GM21360 (cell line): ENCODE measurements around the gene CSNK2B.

Experiments used
- ATAC-seq: cut with Tn5 transposase; IDR thresholded peaks from one replicate; pipeline ENCODE4 v1.9.1; 2021; ENCODE audit warnings: mild to moderate bottlenecking, moderate library complexity; ENCODE audit not compliant: unreplicated experiment

Gene CSNK2B

DNA sequence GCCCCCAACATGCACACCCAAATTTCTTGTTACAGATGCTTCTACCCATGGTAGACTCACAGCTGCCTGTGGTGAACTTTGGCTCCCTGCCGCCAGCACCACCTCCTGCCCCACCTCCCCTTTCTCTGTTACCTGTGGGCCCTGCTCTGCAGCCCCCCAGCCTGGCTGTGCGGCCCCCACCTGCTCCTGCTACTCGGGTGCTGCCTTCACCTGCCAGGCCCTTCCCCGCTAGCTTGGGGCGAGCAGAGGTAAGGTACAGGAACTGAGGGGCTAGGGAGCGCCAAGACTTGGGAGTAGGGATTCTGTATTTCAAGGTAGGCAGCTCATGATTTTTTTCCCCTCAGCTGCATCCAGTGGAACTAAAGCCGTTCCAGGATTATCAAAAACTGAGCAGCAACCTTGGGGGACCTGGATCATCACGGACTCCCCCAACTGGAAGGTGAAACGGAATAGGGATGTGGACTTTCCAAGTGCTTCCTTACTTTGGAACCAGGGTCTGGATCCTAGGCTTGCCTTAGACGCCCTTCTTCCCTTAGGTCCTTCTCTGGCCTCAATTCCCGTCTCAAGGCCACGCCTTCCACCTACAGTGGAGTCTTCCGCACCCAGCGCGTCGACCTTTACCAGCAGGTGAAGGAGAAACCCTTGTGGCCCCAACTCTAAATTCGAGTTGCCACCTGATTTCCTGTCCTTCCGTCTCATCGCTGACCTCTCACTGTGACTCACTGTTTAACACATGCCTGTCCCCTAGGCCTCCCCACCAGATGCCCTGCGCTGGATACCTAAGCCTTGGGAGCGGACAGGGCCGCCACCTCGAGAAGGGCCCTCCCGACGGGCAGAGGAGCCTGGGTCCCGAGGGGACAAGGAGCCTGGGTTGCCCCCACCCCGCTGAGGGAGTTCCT, 28.9 kb upstream of the CSNK2B start:
- ATAC-seq, result no peak

DNA sequence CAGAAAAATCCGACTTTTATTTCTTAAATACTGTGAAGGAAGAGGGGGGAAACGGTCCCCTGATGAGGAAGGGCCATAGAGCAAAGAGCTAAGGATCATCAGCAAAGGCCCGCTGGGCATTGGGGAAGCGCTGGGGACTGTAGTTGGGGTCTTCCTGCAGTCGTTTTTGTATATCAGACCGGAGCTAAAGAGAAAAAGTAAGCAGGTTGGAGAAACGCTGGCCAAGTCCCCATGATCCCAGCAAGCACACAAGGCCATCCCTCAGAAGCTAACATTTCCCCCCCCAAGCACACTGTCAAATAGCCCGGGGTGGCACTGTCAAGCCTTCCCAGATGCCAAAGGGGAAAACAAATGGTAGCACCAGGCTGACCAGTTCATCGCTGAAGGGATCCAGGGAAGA, 26.8 kb upstream of the CSNK2B start:
- ATAC-seq, result no peak

DNA sequence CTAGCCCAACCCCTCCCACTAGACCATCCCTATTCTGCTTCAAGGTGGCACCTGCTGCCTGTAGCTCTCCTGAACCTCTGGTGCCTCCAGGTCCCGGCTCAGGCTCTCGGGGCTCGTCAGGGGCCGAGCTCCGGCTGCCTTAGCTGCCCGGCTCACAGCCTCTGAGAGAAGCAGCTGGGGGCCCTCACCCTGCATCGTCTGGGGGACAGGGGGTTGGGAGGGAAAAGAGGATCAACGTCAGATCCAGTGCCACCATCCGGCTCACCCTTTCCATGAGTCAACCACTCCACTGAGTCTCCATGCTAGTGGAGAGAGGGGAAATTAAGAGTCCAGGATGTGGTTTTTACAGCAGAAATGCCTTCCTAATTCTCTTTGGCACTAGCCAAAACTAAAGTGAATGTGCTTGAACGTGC, 26.4 kb upstream of the CSNK2B start:
- ATAC-seq, result no peak

DNA sequence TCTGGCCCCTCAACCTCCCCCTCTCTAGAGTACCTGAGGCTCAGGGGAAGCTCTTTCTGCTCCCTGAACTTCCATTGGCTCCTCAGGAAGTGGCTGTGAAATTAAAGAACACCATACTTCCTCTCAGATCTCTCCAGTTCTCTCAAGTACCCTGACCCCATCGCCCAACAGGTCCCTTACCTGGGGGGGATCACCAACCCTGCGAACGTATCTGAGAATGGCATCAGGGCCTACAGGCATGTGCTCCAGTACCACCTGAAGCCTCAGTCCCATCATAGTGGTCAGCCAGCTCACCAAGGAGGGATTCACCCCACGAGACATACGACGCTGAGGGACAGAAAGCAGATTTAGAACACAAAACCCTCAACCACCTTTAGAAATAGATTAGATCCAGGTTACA, 25.3 kb upstream of the CSNK2B start:
- no peak for ATAC-seq

DNA sequence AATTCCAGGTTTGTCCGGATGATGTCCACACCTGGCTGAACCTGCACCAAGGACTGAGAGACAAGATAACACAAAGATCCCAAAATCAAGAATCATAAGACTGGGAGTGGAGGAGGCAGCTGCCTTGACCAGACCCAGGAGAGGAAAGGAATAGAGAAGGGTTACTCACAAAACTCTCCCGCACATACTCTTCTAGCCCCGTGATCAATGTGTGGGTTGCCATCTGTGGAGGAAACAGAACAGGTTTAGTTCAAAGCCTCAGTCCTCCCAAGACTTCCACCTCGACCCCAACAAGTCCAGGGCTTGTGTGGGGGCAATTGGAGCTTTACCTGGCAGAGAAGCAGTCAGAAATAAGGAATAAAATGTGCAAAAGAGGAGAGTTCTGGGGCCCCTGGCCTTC, 24.5 kb upstream of the CSNK2B start:
- no peak for ATAC-seq

DNA sequence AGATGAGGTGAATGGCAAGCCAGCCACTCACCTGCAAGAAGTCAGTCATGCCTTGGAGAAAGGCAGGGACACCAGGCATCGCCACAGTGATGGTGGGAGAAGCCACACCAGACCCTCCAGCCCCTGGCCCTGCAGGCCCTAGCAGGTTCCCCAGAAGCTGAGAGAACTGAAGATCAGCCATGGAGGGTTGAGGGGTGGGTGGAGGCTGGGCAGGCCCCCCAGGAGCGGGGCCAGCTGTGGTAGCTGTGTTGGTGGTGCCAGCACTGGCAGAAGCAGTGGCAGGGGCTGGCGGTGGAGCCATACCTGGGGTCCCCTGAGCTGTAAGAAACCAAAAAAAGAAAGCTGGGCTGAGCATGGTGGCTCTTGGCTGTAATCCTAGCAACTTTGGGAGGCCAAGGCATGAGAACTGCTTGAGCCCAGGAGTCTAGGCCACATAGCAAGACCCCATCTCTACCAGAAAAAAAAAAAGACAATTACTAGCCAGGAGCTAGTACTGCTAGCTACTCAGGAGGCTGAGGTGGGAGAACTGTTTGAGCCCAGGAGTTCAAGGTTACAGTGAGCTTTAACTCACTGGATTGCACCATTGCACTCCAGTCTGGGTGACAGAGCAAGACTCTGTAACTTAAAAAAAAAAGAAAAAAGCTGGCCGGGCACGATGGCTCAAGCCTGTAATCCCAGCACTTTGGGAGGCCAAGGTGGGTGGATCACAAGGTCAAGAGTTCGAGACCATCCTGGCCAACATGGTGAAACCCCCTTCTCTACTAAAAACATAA, 22.9 kb upstream of the CSNK2B start:
- ATAC-seq, result no peak

DNA sequence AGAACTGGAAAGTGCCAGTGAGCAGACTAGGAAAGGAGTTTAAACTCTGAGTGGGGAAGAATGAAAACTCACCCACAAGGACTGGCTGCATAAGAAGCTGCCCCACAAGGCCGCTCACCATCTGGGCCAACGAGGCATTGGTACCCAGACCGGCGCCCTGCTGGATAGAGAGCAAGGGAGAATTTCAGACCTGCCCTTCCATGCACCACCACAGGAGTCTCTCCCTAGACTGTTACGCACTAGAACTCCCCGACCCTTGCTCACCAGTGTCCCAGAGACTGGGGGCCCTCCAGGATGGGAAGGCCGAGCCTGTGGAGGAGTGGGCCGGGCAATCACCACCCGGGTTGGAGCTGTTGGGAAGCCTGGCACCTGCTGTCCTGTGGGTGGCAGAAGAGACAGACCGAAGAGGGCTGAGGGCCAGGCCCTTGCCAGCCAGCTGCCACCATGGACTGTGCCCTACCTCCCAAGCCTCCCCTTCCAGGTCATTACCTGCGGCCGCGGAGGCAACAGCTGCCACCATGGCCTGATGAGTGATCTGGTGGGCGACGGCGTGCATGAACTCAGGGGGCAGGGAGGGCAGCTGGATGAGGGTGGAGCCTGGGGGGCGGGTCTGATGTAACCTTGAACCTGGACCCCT, 21.9 kb upstream of the CSNK2B start:
- ATAC-seq, result no peak

DNA sequence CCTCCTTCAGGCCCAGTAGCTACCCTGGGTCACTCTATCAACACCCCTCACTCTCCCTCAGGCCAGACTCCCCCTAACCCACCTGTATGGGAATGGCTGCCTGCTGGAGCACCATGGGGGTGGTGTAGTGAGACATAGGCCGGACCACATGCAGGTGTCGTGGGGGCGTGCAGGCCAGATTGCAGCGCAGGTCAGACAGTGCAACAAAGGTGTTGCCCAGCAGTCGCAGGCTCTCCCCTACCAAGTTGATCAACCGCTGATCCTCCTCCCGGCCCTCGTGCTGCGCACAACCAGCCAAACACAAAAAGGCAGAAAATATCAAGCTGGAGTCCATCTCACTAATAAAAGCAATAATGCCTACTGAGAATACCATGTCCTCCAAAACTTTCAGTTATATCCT, 20.6 kb upstream of the CSNK2B start:
- no peak for ATAC-seq

DNA sequence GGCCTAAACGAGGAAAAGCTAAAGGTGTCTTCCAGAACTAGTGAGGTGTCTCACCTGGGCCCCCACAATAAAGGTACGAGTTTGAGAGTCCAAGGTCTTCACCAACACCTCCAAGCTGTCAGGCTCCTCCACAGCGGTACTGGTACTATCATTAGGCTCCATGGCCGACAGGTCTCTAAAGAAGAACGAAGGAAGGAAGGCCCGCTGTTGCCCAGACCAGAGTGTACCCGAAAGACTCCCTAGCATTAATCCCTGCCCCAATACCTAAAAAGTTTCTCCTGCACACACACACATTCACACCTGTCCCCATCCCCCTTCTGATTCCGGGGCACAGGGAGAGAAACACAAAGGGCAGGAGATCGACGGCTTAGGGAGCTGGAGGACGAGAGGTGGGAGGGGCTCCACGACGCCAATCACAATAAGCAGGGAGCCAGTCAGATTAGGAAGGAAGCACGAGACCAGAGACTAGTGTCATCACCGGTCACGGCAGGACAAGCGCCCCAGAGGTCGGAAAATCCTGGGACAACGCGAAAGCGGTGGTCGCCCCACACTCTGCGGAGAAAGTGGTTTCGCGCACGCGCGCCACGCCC, 14.2 kb upstream of the CSNK2B start:
- ATAC-seq, result peak; percentile 27

DNA sequence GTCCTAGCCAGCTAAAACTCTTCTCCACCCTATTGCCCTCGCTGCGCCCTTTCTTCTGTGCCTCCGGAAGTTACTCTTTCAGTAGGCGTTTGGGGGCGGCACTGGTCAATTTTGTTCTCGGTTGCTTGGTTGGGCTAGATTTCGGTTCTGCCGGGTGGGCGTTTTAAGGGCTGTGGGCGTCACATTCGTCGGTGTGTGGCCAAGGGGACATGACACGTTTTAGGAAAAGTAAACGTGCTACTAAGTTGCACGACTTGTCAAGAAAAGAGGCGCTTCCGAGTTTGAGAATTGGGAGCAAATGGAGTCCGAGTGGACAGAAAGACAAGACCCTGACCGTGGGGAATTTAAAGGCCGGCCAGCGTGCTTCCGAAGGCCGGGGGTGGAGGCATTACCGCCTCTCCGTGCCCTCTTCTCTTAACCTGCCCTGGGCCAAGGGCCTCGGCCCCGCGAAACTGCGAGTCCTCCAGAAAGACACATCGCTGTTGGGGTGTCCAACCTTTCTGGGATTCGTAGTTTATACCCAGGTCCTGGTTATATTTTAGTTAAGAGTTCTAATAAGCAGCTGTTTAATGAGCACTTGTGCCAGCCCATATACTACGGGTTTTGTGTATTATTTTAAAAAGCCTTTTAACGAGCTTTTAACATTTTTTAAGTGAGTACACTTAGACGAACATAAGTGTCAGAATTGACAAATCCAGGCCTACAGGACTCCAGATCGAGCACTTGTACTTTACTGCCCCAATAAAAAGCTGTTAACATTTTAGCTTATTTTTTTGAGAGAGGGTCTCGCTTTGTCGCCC, 12.8 kb upstream of the CSNK2B start:
- ATAC-seq, result peak; percentile 56

DNA sequence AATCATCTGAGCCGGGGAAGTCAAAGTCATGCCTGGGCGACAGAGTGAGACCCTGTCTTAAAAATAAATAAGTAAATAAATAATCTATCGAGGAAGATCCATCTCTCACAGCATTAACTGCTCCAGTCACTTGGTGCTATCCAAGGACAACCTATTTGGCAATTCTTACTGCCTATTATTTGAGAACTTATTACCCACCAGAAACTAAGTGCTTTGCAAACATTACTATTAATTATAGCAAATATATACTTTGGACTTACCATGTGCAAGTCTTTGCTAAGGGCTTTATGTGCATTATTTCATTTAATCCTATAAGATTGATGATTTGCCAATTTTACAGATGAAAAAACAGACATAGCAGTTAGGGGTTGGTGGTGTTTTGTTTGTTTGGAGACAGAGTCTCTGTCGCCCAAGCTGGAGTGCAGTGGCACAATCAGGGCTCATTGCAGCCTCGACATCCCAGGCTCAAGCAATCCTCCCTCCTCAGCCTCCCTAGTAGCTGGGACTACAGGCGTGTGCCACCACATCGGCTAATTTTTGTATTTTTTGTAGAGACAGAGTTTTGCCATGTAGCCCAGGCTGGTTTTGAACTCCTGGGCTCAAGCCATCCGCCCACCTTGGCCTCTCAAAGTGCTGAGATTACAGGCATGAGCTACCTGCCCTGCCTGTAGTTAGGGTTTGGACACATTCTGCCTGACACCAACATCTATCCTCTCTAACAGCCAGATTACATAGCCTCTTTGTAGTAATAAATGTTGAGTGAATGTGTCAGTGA, 11.1 kb upstream of the CSNK2B start:
- no peak for ATAC-seq

DNA sequence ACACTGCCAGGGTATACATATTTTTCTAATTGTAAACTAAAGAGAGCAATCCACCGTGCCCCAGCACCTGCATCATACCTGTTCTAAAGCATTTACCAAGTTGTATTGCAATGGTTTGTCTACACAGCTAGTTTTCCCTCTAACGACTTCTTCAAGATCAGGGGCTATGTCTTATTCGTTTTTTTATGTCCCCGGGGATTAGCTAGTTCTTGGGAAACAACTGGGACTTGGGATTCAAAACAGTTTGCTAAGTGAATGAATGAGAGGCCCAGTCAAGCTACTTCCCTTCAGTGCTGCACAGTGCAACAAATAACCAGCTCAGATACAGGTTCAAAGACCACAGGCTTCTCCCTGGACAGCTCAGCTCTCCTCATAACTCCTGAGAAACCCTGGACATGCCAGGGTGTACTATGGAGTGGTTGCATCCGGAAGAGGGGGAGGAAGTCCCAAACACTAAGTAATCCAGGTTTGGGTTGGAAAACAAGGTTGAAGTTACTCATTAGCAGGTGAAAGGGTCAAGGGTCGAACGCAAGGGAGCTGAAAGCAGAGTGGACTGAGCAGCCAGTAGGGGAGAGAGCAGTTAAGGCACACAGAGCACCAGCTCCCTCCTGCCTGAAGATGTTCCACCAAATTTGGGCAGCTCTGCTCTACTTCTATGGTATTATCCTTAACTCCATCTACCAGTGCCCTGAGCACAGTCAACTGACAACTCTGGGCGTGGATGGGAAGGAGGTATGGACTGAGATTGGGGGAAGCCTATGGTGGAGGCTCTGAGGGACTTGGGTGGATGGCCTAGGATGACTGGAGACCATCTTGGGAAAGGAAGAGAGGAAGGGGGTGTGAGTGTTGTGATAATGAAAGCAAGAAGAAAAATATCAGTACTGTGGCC, 10.3 kb upstream of the CSNK2B start, which contains the start of gene APOM:
TSS of gene APOM (plus strand) at position 546 of the 889 bp plus-strand sequence. CDS start at position 619, 73 bp downstream.
- no peak for ATAC-seq

DNA sequence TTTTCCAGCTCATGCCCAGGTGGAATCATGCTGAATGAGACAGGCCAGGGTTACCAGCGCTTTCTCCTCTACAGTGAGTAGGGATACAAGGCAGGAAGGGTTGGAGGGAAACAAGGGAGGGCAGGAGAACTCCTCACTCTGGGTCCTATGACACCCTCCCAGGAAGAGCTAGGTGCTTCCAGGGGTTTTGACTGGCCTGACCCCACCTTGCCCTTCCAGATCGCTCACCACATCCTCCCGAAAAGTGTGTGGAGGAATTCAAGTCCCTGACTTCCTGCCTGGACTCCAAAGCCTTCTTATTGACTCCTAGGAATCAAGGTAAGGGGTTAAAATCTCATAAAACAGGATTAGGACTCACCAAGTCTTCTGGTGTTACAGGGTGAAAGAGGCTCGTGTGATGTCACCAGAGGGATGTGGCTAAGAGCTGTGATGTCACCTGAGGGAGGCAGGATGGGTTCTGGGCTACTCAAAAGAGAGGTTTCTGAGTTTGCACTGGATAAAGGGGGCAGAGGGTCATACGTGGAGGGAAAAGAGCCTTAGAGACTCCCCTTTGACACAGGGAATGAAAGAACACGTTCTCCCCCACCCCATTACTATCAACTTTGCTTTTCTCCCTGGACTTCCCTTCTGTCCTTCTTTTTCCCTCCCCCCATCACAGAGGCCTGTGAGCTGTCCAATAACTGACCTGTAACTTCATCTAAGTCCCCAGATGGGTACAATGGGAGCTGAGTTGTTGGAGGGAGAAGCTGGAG, 8.3 kb upstream of the CSNK2B start:
- ATAC-seq, result no peak

DNA sequence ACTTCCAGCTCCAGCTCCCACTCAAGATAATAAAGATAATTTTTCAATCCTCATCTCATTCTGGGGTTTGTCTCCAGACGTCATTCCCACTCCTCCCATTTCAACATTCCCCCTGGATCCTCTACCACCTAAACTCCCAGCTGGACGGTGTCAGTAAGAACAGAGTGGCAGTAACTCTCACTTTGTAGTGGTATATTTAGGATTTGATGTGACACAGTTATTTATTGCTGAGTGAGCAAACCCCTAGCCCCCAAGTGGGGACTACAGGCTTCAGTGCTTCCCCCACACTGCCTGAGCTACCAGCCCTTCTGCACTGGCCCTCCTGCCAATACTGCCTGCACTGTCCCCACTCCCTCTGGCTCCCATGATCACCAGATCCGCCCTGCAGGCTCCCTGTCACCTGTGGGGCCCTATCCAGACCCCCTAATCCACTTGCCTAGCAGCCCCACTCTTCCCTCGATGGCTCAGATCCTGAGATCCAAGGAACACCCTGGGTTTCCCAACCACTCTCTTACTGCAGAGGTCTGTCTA, 7.7 kb upstream of the CSNK2B start:
- no peak for ATAC-seq

DNA sequence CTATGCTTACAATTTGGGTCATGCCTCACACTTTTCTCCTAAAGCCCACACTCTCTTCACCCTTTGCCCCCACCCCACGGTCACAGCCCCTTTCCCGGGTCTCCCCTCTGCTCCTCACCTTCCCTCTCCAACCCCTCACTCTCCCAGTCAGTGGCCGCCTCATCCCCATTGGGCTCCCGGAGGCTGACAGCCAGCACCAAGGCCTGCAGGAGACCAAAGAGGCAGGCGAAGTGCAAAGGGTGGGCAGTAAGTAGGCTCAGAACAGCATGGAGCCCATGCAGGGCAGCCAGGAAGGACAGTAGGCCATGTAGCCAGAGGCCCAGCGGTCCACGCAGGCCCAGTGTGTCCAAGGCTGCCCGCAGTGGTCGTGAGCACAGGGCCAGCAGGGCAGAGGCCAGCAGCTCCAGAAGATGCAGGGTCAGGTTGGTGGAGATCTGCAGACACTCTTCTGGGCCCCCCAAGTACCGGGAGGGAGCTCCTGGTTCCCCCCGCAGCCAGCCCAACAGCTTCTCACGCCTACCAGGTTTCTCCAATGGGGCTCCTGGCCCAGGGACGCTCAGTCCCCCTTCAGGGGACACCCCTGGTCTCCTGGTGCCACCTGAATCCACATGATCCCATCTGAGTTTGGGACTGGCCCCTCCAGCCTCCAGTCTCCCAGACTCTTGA, 6.8 kb upstream of the CSNK2B start:
- ATAC-seq, result no peak

DNA sequence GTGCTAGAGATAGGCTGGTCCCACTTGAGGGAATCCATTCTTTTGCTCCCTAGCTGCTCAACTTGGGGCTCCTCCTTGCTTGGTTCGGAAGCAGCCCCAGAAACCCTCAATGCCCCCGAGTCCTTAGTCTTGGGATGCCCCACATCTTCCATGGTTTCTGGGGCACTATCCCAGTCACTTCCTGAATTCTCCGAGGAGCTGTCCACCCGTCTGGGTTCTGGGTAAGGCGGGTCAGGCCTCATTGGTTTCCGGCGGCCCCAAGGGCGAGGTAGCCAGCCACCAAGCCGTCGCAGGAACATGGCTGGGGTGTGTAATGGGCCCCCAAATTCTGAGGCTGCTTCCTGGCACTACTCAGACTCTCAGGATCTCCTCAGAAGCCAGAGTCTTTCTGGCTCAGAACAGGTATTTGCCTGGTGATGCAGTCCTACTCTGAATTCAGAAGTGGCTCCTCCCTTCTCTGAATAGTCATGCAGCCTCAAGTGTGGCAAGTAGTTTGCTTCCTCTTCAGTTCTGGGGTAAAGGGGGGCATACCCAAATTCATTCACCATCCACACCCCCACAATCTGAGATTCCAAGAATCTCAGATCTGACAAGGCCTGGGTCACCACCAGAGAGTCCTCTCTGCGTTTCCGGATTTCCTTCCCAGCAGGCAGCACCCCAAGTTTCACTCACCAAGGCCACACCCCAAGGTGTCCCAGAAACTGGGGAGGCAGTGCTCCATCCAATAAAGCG, 6.1 kb upstream of the CSNK2B start:
- no peak for ATAC-seq
